ENCODE measurements around the gene PIN4. TPM values are rescaled to one million over a fixed set of nuclear protein-coding genes. Genes with fewer than 3 reads are reported as not detected.
A peak's percentile ranks its signal among the peaks of the same experiment; 100 is the strongest.

The PIN4 gene
- total RNA-seq, 1 donor from 2014 or later: 7.9 TPM

DNA sequence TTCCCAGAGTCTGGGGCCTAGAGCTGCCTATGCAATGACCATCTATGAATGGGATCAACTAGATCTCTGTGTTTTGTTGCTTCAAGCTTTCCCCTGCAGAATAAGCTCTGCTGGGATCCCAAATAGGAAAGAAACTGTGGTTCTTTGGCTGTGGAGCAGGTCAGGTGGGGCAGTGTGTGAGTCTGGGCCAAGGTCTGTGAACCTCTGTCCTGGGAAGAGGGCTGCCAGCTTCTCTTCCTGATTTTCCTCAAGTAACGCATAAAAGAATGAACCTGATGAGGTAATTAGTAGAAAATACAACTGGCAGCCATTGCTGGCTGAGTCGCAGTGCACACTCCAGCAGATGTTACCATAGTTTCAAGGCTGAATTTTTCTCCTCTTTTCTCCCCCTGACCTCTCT is 4.6 kb upstream of the PIN4 start:
- Histone ChIP-seq H3K4me1 (ENCODE audit: insufficient read depth, low read length) (peaks cover 6% of the 10 kb centered on the region), H3K27ac (ENCODE audit: low read depth, low read length) (no peak overlapping the region), H3K4me2 (ENCODE audit: low read length) (no peak overlapping the region), H3K36me3 (ENCODE audit: insufficient read depth, low read length) (no peaks in the 10 kb centered on the region), H3K27me3 (ENCODE audit: insufficient read depth, low read length) (no peaks in the 10 kb centered on the region), H4K20me1 (ENCODE audit: insufficient read depth, low read length) (no peaks in the 10 kb centered on the region), H3K9ac (ENCODE audit: low read length) (no peak overlapping the region), H3K4me3 (ENCODE audit: insufficient read depth, low read depth, low read length) (no peak overlapping the region), H3K9me3 (ENCODE audit: insufficient read depth, low read depth, low read length) (no peaks in the 10 kb centered on the region), H2AFZ (ENCODE audit: low read depth, low read length) (no peak overlapping the region), H3K79me2 (ENCODE audit: insufficient read depth, low read length) (peaks cover 4% of the 10 kb centered on the region)
- DNase-seq (ENCODE audit: low read depth): no peak
- FAIRE-seq: no peak
- no peak overlapping the region for H3K27ac Mint-ChIP-seq (ENCODE audit: unreplicated experiment)
- peaks cover 3% of the 10 kb centered on the region for H3K9me3 Mint-ChIP-seq (ENCODE audit: unreplicated experiment)
- no peak overlapping the region for H3K4me3 Mint-ChIP-seq (ENCODE audit: unreplicated experiment)
- H3K4me1 Mint-ChIP-seq (ENCODE audit: low read depth, unreplicated experiment): no peaks in the 10 kb centered on the region
- H3K27me3 Mint-ChIP-seq (ENCODE audit: low read depth, unreplicated experiment): no peaks in the 10 kb centered on the region
- peaks cover 3% of the 10 kb centered on the region for H3K36me3 Mint-ChIP-seq (ENCODE audit: low read depth, unreplicated experiment)
- TF ChIP-seq, protein P1, sequence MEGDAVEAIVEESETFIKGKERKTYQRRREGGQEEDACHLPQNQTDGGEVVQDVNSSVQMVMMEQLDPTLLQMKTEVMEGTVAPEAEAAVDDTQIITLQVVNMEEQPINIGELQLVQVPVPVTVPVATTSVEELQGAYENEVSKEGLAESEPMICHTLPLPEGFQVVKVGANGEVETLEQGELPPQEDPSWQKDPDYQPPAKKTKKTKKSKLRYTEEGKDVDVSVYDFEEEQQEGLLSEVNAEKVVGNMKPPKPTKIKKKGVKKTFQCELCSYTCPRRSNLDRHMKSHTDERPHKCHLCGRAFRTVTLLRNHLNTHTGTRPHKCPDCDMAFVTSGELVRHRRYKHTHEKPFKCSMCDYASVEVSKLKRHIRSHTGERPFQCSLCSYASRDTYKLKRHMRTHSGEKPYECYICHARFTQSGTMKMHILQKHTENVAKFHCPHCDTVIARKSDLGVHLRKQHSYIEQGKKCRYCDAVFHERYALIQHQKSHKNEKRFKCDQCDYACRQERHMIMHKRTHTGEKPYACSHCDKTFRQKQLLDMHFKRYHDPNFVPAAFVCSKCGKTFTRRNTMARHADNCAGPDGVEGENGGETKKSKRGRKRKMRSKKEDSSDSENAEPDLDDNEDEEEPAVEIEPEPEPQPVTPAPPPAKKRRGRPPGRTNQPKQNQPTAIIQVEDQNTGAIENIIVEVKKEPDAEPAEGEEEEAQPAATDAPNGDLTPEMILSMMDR (IDR thresholded peaks at IDR 0.05; ENCODE audit: insufficient read depth, low read depth, low read length): no peak
- TF ChIP-seq EZH2 (IDR thresholded peaks at IDR 0.05; ENCODE audit: insufficient read depth, low read length): no peak

DNA sequence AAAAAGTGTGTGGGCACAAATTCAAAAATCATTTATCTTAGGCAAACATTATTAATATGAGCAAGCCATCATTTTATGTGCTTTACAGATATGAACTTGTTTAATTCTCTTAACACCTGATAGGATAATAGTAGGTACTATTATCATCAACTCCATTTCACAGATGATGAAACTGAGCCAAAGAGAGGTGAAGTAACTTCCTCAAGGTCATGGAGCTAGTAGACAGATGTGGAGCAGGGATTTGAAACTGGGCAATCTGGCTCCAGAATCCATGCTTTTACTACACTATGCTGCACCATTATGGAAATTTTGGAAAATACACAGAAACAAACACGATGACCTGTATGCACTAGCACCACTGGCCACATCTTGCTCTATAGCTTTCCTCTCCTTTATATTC is 1.0 kb upstream of the PIN4 start:
- peaks cover 13% of the 10 kb centered on the region for H3K4me1 ChIP-seq (ENCODE audit: insufficient read depth, low read length)
- FAIRE-seq: no peak
- no peak overlapping the region for H3K4me3 Mint-ChIP-seq (ENCODE audit: unreplicated experiment)
- H3K27me3 Mint-ChIP-seq (ENCODE audit: low read depth, unreplicated experiment): no peaks in the 10 kb centered on the region
- H3K36me3 Mint-ChIP-seq (ENCODE audit: low read depth, unreplicated experiment): peaks cover 3% of the 10 kb centered on the region
- no peaks in the 10 kb centered on the region for H3K27me3 ChIP-seq (ENCODE audit: insufficient read depth, low read length)
- H3K9ac ChIP-seq (ENCODE audit: low read length): peak overlapping the region; percentile 98
- H3K79me2 ChIP-seq (ENCODE audit: insufficient read depth, low read length): peaks cover 23% of the 10 kb centered on the region
- H3K36me3 ChIP-seq (ENCODE audit: insufficient read depth, low read length): no peaks in the 10 kb centered on the region
- TF ChIP-seq EZH2 (IDR thresholded peaks at IDR 0.05; ENCODE audit: insufficient read depth, low read length): no peak
- TF ChIP-seq, protein P1 (IDR thresholded peaks at IDR 0.05; ENCODE audit: insufficient read depth, low read depth, low read length): no peak
- no peaks in the 10 kb centered on the region for H4K20me1 ChIP-seq (ENCODE audit: insufficient read depth, low read length)
- H2AFZ ChIP-seq (ENCODE audit: low read depth, low read length): peak overlapping the region; percentile 72
- peak overlapping the region; percentile 91 for H3K4me2 ChIP-seq (ENCODE audit: low read length)
- peak overlapping the region; percentile 93 for H3K4me3 ChIP-seq (ENCODE audit: insufficient read depth, low read depth, low read length)
- H3K4me1 Mint-ChIP-seq (ENCODE audit: low read depth, unreplicated experiment): no peaks in the 10 kb centered on the region
- H3K27ac Mint-ChIP-seq (ENCODE audit: unreplicated experiment): no peak overlapping the region
- no peaks in the 10 kb centered on the region for H3K9me3 Mint-ChIP-seq (ENCODE audit: unreplicated experiment)
- peak overlapping the region; percentile 81 for H3K27ac ChIP-seq (ENCODE audit: low read depth, low read length)
- H3K9me3 ChIP-seq (ENCODE audit: insufficient read depth, low read depth, low read length): no peaks in the 10 kb centered on the region
- DNase-seq (ENCODE audit: low read depth): no peak

GRCh38 chrX:72182924-72183323 is 1.4 kb downstream of the PIN4 start:
- H3K27me3 ChIP-seq (ENCODE audit: insufficient read depth, low read length): no peaks in the 10 kb centered on the region
- H3K9me3 ChIP-seq (ENCODE audit: insufficient read depth, low read depth, low read length): no peaks in the 10 kb centered on the region
- no peak for DNase-seq (ENCODE audit: low read depth)
- no peak overlapping the region for H3K27ac ChIP-seq (ENCODE audit: low read depth, low read length)
- H3K36me3 ChIP-seq (ENCODE audit: insufficient read depth, low read length): no peaks in the 10 kb centered on the region
- peak overlapping the region; percentile 91 for H3K4me2 ChIP-seq (ENCODE audit: low read length)
- Mint-ChIP-seq H3K27me3 (ENCODE audit: low read depth, unreplicated experiment) (no peaks in the 10 kb centered on the region), H3K4me1 (ENCODE audit: low read depth, unreplicated experiment) (no peaks in the 10 kb centered on the region), H3K27ac (ENCODE audit: unreplicated experiment) (no peak overlapping the region), H3K36me3 (ENCODE audit: low read depth, unreplicated experiment) (no peaks in the 10 kb centered on the region), H3K4me3 (ENCODE audit: unreplicated experiment) (no peak overlapping the region), H3K9me3 (ENCODE audit: unreplicated experiment) (no peaks in the 10 kb centered on the region)
- TF ChIP-seq, protein P1 (IDR thresholded peaks at IDR 0.05; ENCODE audit: insufficient read depth, low read depth, low read length): no peak
- TF ChIP-seq EZH2 (IDR thresholded peaks at IDR 0.05; ENCODE audit: insufficient read depth, low read length): no peak
- no peak for FAIRE-seq
- H3K4me1 ChIP-seq (ENCODE audit: insufficient read depth, low read length): peaks cover 13% of the 10 kb centered on the region
- H3K79me2 ChIP-seq (ENCODE audit: insufficient read depth, low read length): peaks cover 23% of the 10 kb centered on the region
- H2AFZ ChIP-seq (ENCODE audit: low read depth, low read length): no peak overlapping the region
- H4K20me1 ChIP-seq (ENCODE audit: insufficient read depth, low read length): no peaks in the 10 kb centered on the region
- H3K9ac ChIP-seq (ENCODE audit: low read length): no peak overlapping the region
- H3K4me3 ChIP-seq (ENCODE audit: insufficient read depth, low read depth, low read length): no peak overlapping the region
